Left colon (tissue), 2 donors: ENCODE results near the gene TXNDC5. TPM values are rescaled to one million over a fixed set of nuclear protein-coding genes. Genes with fewer than 3 reads are reported as not detected.

Experiments used
- ATAC-seq: fragments of 200-7000 bp; cut with Tn5 transposase; one replicate; pipeline ENCODE4 v1.9.1; 2020; ENCODE audit warnings: mild to moderate bottlenecking, moderate library complexity
- DNase-seq, 2 donors: peaks; one replicate each; pipeline ENCODE4 v3.0.0-alpha.2; 2020
- intact Hi-C, 2 donors: fragments of 100-400 bp; cut with DNase I in 1 of 2; cut with micrococcal nuclease in 1 of 2; formaldehyde crosslinking; loops; one replicate each; pipeline versions ENCODE4 v1.11.2 to v1.14.0; 2022; cut with DNase I, micrococcal nuclease
- total RNA-seq, 2 donors: library from RNA; stranded (reverse); fragmentation: NEBNext Ultra II Directional; extraction: Animal tissue kit (Norgen Biotek cat#: 25700); gene quantifications; one replicate each; pipeline ENCODE4 v1.2.1, GENCODE V29; 2021
- donor health status: DM: no; HTN: no; CAD: no.
- donor health status: DM: yes; HTN: yes; CAD: no.

TXNDC5 gene
- total RNA-seq, 2 donors from 2014 or later = 74.8 to 128 TPM

- DNase-seq = no peak
- no peak for ATAC-seq
- intact Hi-C loops = loop anchor here in 1 of 2 donors (10.0 kb wide), 1 partner anchor 77 kb away; no protein-coding TSS in a partner anchor
These were observed 7.1 kb upstream of the TXNDC5 start for GRCh38 chr6:7917729-7918128.

GRCh38 chr6:7916959-7917358 is 6.4 kb upstream of the TXNDC5 start:
- intact Hi-C loops = loop anchor here in 1 of 2 donors (10.0 kb wide), 1 partner anchor 78 kb away; no protein-coding TSS in a partner anchor
- no peak for ATAC-seq
- DNase-seq = no peak

GRCh38 chr6:7914991-7915789 is 4.6 kb upstream of the TXNDC5 start:
- intact Hi-C loops = loop anchor here in 1 of 2 donors (10.0 kb wide), 1 partner anchor 80 kb away; no protein-coding TSS in a partner anchor
- ATAC-seq = no peak
- no peak for DNase-seq

GRCh38 chr6:7914311-7914710 is 3.7 kb upstream of the TXNDC5 start:
- DNase-seq (no peak), ATAC-seq (no peak)
- intact Hi-C loops = loop anchor here in 1 of 2 donors (10.0 kb wide), 1 partner anchor 80 kb away; no protein-coding TSS in a partner anchor

- DNase-seq = no peak
- intact Hi-C loops = loop anchor here in 1 of 2 donors (10.0 kb wide), 1 partner anchor 82 kb away; no protein-coding TSS in a partner anchor
- ATAC-seq = no peak
These were observed 2.3 kb upstream of the TXNDC5 start for GRCh38 chr6:7912736-7913517.

- intact Hi-C loops = loop anchor here in 1 of 2 donors (10.0 kb wide), 1 partner anchor 83 kb away; no protein-coding TSS in a partner anchor
- ATAC-seq = no peak
- DNase-seq = no peak
These were observed 1.4 kb upstream of the TXNDC5 start for GRCh38 chr6:7912024-7912423.

- ATAC-seq (peak; percentile 55), DNase-seq (peak; percentile 44 to 48)
- intact Hi-C loops = loop anchor here in 1 of 2 donors (10.0 kb wide), 1 partner anchor 83 kb away; no protein-coding TSS in a partner anchor
These were observed 747 bp upstream of the TXNDC5 start for GRCh38 chr6:7911345-7911725.

GRCh38 chr6:7910298-7910653 is 312 bp downstream of the TXNDC5 start:
- intact Hi-C loops = loop anchor here in 1 of 2 donors (10.0 kb wide), 1 partner anchor 85 kb away; no protein-coding TSS in a partner anchor
- ATAC-seq (peak; percentile 18), DNase-seq (no peak)

- DNase-seq (peak; percentile 63 to 69), ATAC-seq (peak; percentile 63)
- intact Hi-C loops = loop anchor here (10.0 kb wide), 2 partner anchors 75 to 85 kb away; no protein-coding TSS in a partner anchor
These were observed 988 bp downstream of the TXNDC5 start for GRCh38 chr6:7909323-7910276.

- DNase-seq (no peak), ATAC-seq (no peak)
- intact Hi-C loops = loop anchor here in 1 of 2 donors (10.0 kb wide), 1 partner anchor 78 kb away; no protein-coding TSS in a partner anchor
These were observed 3.4 kb downstream of the TXNDC5 start for GRCh38 chr6:7907159-7907558.

- intact Hi-C loops = loop anchor here in 1 of 2 donors (10.0 kb wide), 1 partner anchor 78 kb away; no protein-coding TSS in a partner anchor
- ATAC-seq (no peak), DNase-seq (no peak)
These were observed 3.8 kb downstream of the TXNDC5 start for GRCh38 chr6:7906741-7907140.

- intact Hi-C loops = loop anchor here in 1 of 2 donors (10.0 kb wide), 1 partner anchor 79 kb away; no protein-coding TSS in a partner anchor
- ATAC-seq (no peak), DNase-seq (no peak)
These were observed 5.2 kb downstream of the TXNDC5 start for GRCh38 chr6:7905416-7905815.

GRCh38 chr6:7904654-7905319 is 5.8 kb downstream of the TXNDC5 start:
- intact Hi-C loops = loop anchor here in 1 of 2 donors (10.0 kb wide), 1 partner anchor 80 kb away; no protein-coding TSS in a partner anchor
- DNase-seq (no peak), ATAC-seq (no peak)

GRCh38 chr6:7903673-7904072 is 6.9 kb downstream of the TXNDC5 start:
- ATAC-seq (no peak), DNase-seq (no peak)
- intact Hi-C loops = loop anchor here in 1 of 2 donors (10.0 kb wide), 1 partner anchor 81 kb away; no protein-coding TSS in a partner anchor

GRCh38 chr6:7902867-7903266 is 7.7 kb downstream of the TXNDC5 start:
- no peak for ATAC-seq
- intact Hi-C loops = loop anchor here in 1 of 2 donors (10.0 kb wide), 1 partner anchor 82 kb away; no protein-coding TSS in a partner anchor

GRCh38 chr6:7902221-7902620 is 8.4 kb downstream of the TXNDC5 start:
- intact Hi-C loops = loop anchor here in 1 of 2 donors (10.0 kb wide), 1 partner anchor 83 kb away; no protein-coding TSS in a partner anchor
- no peak for ATAC-seq
- DNase-seq = no peak

More at GRCh38 chr6:7902867-7903266, 7.7 kb downstream of the TXNDC5 start:
- no peak for DNase-seq

- intact Hi-C loops = loop anchor here in 1 of 2 donors (10.0 kb wide), 1 partner anchor 83 kb away; no protein-coding TSS in a partner anchor
- DNase-seq (no peak), ATAC-seq (no peak)
These were observed 8.8 kb downstream of the TXNDC5 start for GRCh38 chr6:7901780-7902179.
